CD14-positive monocyte (primary cell): ENCODE measurements around the gene SNX9. TPM values are rescaled to one million over a fixed set of nuclear protein-coding genes. Genes with fewer than 3 reads are reported as not detected.

Experiments
- DNase-seq, 3 donors: peaks; one replicate each; pipeline ENCODE4 v3.0.0-alpha.2; 2011 to 2022
- H2AFZ ChIP-seq: 2 replicates; pipeline ENCODE4 v1.6.0; 2012; ENCODE audit warnings: mild to moderate bottlenecking, low read depth, low read length, inconsistent platforms; ENCODE audit not compliant: insufficient read depth, poor library complexity, severe bottlenecking
- H3K27ac ChIP-seq, 2 donors: 1 replicate in 1 of 2; 2 replicates in 1 of 2; pipeline ENCODE4 v1.5.1; 2012 to 2013; ENCODE audit warnings: low read length in 2 of 2, control low read depth in 1 of 2, inconsistent platforms in 1 of 2, low read depth in 1 of 2, mild to moderate bottlenecking in 1 of 2
- H3K27me3 ChIP-seq, 2 donors: one replicate each; pipeline versions ENCODE4 v1.6.0 to v1.6.1; 2011 to 2013; ENCODE audit warnings: low read length in 2 of 2; ENCODE audit not compliant: control insufficient read depth in 2 of 2, insufficient read depth in 2 of 2
- H3K36me3 ChIP-seq, 2 donors: replicated peaks in 1 of 2; 1 replicate in 1 of 2; 2 replicates in 1 of 2; pipeline versions ENCODE4 v1.5.1 to v1.6.1; 2012 to 2013; ENCODE audit warnings: low read length in 2 of 2, control low read depth in 1 of 2, inconsistent platforms in 1 of 2, mild to moderate bottlenecking in 1 of 2; ENCODE audit not compliant: insufficient read depth in 2 of 2, control insufficient read depth in 1 of 2
- H3K4me1 ChIP-seq, 2 donors: 1 replicate in 1 of 2; 2 replicates in 1 of 2; pipeline versions ENCODE4 v1.5.1 to v1.6.1; 2012 to 2013; ENCODE audit warnings: low read length in 2 of 2, control low read depth in 1 of 2, inconsistent platforms in 1 of 2, mild to moderate bottlenecking in 1 of 2, moderate library complexity in 1 of 2; ENCODE audit not compliant: insufficient read depth in 2 of 2, control insufficient read depth in 1 of 2
- H3K4me2 ChIP-seq: replicated peaks from 2 replicates; pipeline ENCODE3; 2012; ENCODE audit warnings: low read length, moderate library complexity, mild to moderate bottlenecking; ENCODE audit not compliant: poor library complexity, severe bottlenecking; ENCODE audit errors: extremely low read depth
- H3K4me3 ChIP-seq, 3 experiments: fragments of 200-600 bp in 1 of 3; sonication (generic) in 1 of 3; replicated peaks in 1 of 3; 1 replicate in 2 of 3; 2 replicates in 1 of 3; pipeline ENCODE4 v1.5.1; 2011 to 2013; ENCODE audit warnings: low read length in 3 of 3, mild to moderate bottlenecking in 3 of 3, control low read depth in 2 of 3, low read depth in 2 of 3, inconsistent platforms in 1 of 3, moderate library complexity in 1 of 3
- H3K79me2 ChIP-seq: 2 replicates; pipeline ENCODE4 v1.6.0; 2012; ENCODE audit warnings: mild to moderate bottlenecking, control low read depth, inconsistent platforms, low read length, moderate library complexity; ENCODE audit not compliant: insufficient read depth
- H3K9ac ChIP-seq: 2 replicates; pipeline ENCODE4 v1.6.0; 2017; ENCODE audit warnings: low read length, mild to moderate bottlenecking; ENCODE audit not compliant: insufficient read depth, poor library complexity, severe bottlenecking
- H3K9me3 ChIP-seq, 2 donors: replicated peaks in 1 of 2; 1 replicate in 1 of 2; 2 replicates in 1 of 2; pipeline versions ENCODE4 v1.5.1 to v1.6.1; 2012 to 2013; ENCODE audit warnings: low read length in 2 of 2, control low read depth in 1 of 2; ENCODE audit not compliant: control insufficient read depth in 1 of 2, insufficient read depth in 1 of 2
- H4K20me1 ChIP-seq: 2 replicates; pipeline ENCODE4 v1.6.0; 2012; ENCODE audit warnings: mild to moderate bottlenecking, low read length, control low read depth, moderate library complexity; ENCODE audit not compliant: insufficient read depth
- H3K27ac Mint-ChIP-seq, 7 donors: one replicate each; pipeline ENCODE4 v1.8.0; 2020; ENCODE audit warnings: mild to moderate bottlenecking in 7 of 7, mixed read lengths in 7 of 7, moderate library complexity in 6 of 7, inconsistent platforms in 2 of 7
- H3K27me3 Mint-ChIP-seq, 3 donors: one replicate each; pipeline ENCODE4 v1.8.0; 2021 to 2022; ENCODE audit warnings: low read depth in 3 of 3, mild to moderate bottlenecking in 3 of 3, mixed read lengths in 3 of 3, moderate library complexity in 3 of 3, inconsistent platforms in 1 of 3
- H3K36me3 Mint-ChIP-seq, 2 donors: one replicate each; pipeline ENCODE4 v1.8.0; 2020; ENCODE audit warnings: mixed read lengths in 2 of 2, inconsistent platforms in 1 of 2, mild to moderate bottlenecking in 1 of 2
- H3K4me1 Mint-ChIP-seq: one replicate; pipeline ENCODE4 v1.8.0; 2020; ENCODE audit warnings: mild to moderate bottlenecking, mixed read lengths
- H3K4me3 Mint-ChIP-seq, 2 donors: one replicate each; pipeline ENCODE4 v1.8.0; 2020; ENCODE audit warnings: mild to moderate bottlenecking in 2 of 2, mixed read lengths in 2 of 2, moderate library complexity in 1 of 2
- H3K9me3 Mint-ChIP-seq, 7 donors: one replicate each; pipeline ENCODE4 v1.8.0; 2020 to 2022; ENCODE audit warnings: mixed read lengths in 7 of 7, mild to moderate bottlenecking in 6 of 7, moderate library complexity in 6 of 7, inconsistent platforms in 2 of 7
- WGBS: methylation state at CpG from one replicate; pipeline ENCODE4 v1.1.5; 2013; ENCODE audit warnings: missing lambda C conversion rate; ENCODE audit not compliant: insufficient coverage; 5-methylcytosine and 5-hydroxymethylcytosine counted together
- intact Hi-C, 2 donors: fragments of 100-400 bp; cut with micrococcal nuclease; formaldehyde crosslinking; loops; one replicate each; pipeline versions ENCODE4 v1.15.0 to v1.15.1; 2023
- polyA plus RNA-seq, 3 donors: library from polyadenylated mRNA; depleted of rRNA in 1 of 3; unstranded in 2 of 3; stranded (reverse) in 1 of 3; fragments of 300-500 nt in 2 of 3; fragments of >200 nt in 1 of 3; fragmentation: Illumina TruSeq in 2 of 3; gene quantifications; 1 replicate in 2 of 3; 2 replicates in 1 of 3; pipeline ENCODE4 v1.2.3, GENCODE V29; 2012 to 2021
- TF ChIP-seq, protein P1 (sequence below): fragments of 200-600 bp; IDR thresholded peaks from one replicate; pipeline ENCODE4 v1.8.0; 2022; ENCODE audit warnings: antibody characterized with exemption, mild to moderate bottlenecking

Gene SNX9
- polyA plus RNA-seq, 3 donors: 5.5 to 8.1 (median 7.2) TPM

- Histone ChIP-seq H3K4me2 (no peak overlapping the region), H3K27me3 (no peaks in the 10 kb centered on the region), H2AFZ (no peak overlapping the region), H4K20me1 (peaks cover 65% of the 10 kb centered on the region), H3K4me1 (peaks cover 5 to 17% of the 10 kb centered on the region in 2 donors), H3K9ac (no peak overlapping the region), H3K4me3 (no peak overlapping the region), H3K9me3 (peaks cover 0 to 4% of the 10 kb centered on the region in 2 donors), H3K36me3 (no peaks in the 10 kb centered on the region), H3K79me2 (peaks cover 19% of the 10 kb centered on the region), H3K27ac (no peak overlapping the region)
- Mint-ChIP-seq H3K36me3 (peaks cover 24 to 25% of the 10 kb centered on the region in 2 donors), H3K27me3 (peaks cover 0 to 3% (median 2%) of the 10 kb centered on the region in 3 donors), H3K4me3 (no peak overlapping the region), H3K4me1 (peaks cover 17% of the 10 kb centered on the region), H3K27ac (no peak overlapping the region), H3K9me3 (peaks cover 4 to 13% (median 7%) of the 10 kb centered on the region in 7 donors)
- no peak for DNase-seq
- TF ChIP-seq, protein P1, sequence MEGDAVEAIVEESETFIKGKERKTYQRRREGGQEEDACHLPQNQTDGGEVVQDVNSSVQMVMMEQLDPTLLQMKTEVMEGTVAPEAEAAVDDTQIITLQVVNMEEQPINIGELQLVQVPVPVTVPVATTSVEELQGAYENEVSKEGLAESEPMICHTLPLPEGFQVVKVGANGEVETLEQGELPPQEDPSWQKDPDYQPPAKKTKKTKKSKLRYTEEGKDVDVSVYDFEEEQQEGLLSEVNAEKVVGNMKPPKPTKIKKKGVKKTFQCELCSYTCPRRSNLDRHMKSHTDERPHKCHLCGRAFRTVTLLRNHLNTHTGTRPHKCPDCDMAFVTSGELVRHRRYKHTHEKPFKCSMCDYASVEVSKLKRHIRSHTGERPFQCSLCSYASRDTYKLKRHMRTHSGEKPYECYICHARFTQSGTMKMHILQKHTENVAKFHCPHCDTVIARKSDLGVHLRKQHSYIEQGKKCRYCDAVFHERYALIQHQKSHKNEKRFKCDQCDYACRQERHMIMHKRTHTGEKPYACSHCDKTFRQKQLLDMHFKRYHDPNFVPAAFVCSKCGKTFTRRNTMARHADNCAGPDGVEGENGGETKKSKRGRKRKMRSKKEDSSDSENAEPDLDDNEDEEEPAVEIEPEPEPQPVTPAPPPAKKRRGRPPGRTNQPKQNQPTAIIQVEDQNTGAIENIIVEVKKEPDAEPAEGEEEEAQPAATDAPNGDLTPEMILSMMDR: no peak
- WGBS: 17% methylated on average over 1 of the region's 3 CpGs
- intact Hi-C loops: loop anchor here in 1 of 2 donors (5.0 kb wide), 1 partner anchor 36 kb away; no protein-coding TSS in a partner anchor
These were observed 8.6 kb downstream of the SNX9 start for GRCh38 chr6:157831424-157832249.

- WGBS: 100% methylated on average over 1 of the region's 3 CpGs
- Histone ChIP-seq H3K4me3 (no peak overlapping the region), H3K27ac (no peak overlapping the region), H3K9me3 (peaks cover 0 to 4% of the 10 kb centered on the region in 2 donors), H4K20me1 (peaks cover 67% of the 10 kb centered on the region), H2AFZ (no peak overlapping the region), H3K36me3 (no peaks in the 10 kb centered on the region), H3K9ac (no peak overlapping the region), H3K27me3 (no peaks in the 10 kb centered on the region), H3K4me2 (no peak overlapping the region), H3K79me2 (peaks cover 25% of the 10 kb centered on the region), H3K4me1 (peaks cover 5 to 17% of the 10 kb centered on the region in 2 donors)
- peaks cover 25 to 26% of the 10 kb centered on the region in 2 donors for H3K36me3 Mint-ChIP-seq
- peaks cover 4 to 13% (median 7%) of the 10 kb centered on the region in 7 donors for H3K9me3 Mint-ChIP-seq
- DNase-seq: peak in 1 of 3 donors; percentile 56
- intact Hi-C loops: loop anchor here in 1 of 2 donors (5.0 kb wide), 1 partner anchor 35 kb away; no protein-coding TSS in a partner anchor
- peak overlapping the region in 1 of 7 donors; percentile 41 for H3K27ac Mint-ChIP-seq
- TF ChIP-seq, protein P1: no peak
- peaks cover 17% of the 10 kb centered on the region for H3K4me1 Mint-ChIP-seq
- H3K27me3 Mint-ChIP-seq: peaks cover 0 to 3% (median 2%) of the 10 kb centered on the region in 3 donors
- H3K4me3 Mint-ChIP-seq: no peak overlapping the region
These were observed 9.4 kb downstream of the SNX9 start for GRCh38 chr6:157832250-157832967.
